Measurements from ENCODE around the gene GID8. TPM values are rescaled to one million over a fixed set of nuclear protein-coding genes. Genes with fewer than 3 reads are reported as not detected.

Gene GID8
- total and polyA plus RNA-seq, 2 of the 13 experiments (the other 11 are each of a cell fraction or from before 2014, with no cell fraction given) = 39.6 to 59.8 TPM

GRCh38 chr20:62921119-62921687 lies 16.7 kb upstream of the GID8 start (continued):
- peak; percentile 85 for TF ChIP-seq KAT7 (CRISPR knock-in tag; IDR thresholded peaks at IDR 0.05; ENCODE audit: borderline replicate concordance)
- peak; percentile 57; the same call in 1 of the 2 replicates for TF ChIP-seq PATZ1 (CRISPR knock-in tag; IDR thresholded peaks at IDR 0.05)
- no peak for TF ChIP-seq ZNF232 (CRISPR knock-in tag; IDR thresholded peaks at IDR 0.05; ENCODE audit: borderline replicate concordance)
- no peak for TF ChIP-seq ATRX (CRISPR knock-in tag; IDR thresholded peaks at IDR 0.05; ENCODE audit: borderline replicate concordance)
- no peak for TF ChIP-seq TGIF2 (CRISPR knock-in tag; IDR thresholded peaks at IDR 0.05)
- TF ChIP-seq ZSCAN20 (CRISPR knock-in tag; IDR thresholded peaks at IDR 0.05; ENCODE audit: borderline replicate concordance) = no peak
- no peak for TF ChIP-seq PHF20 (CRISPR knock-in tag; IDR thresholded peaks at IDR 0.05)
- no peak for TF ChIP-seq TAF1 (CRISPR knock-in tag; IDR thresholded peaks at IDR 0.05)
- peak; percentile 24; the same call in 1 of the 2 replicates for TF ChIP-seq KLF12 (CRISPR knock-in tag; IDR thresholded peaks at IDR 0.05; ENCODE audit: borderline replicate concordance)
- TF ChIP-seq NKX3-1 (CRISPR knock-in tag; IDR thresholded peaks at IDR 0.05) = no peak
- 0 out of 2 replicates have a peak, but pooled peaks have one; percentile 30 for TF ChIP-seq MYC (CRISPR knock-in tag; IDR thresholded peaks at IDR 0.05; ENCODE audit: borderline replicate concordance)
- peak; percentile 57; the same call in 1 of the 2 replicates for TF ChIP-seq ARID3A (IDR thresholded peaks at IDR 0.05; ENCODE audit: low read depth, low read length)
- no peak for TF ChIP-seq ZNF557 (CRISPR knock-in tag; IDR thresholded peaks at IDR 0.05)
- TF ChIP-seq NR0B2 (CRISPR knock-in tag; IDR thresholded peaks at IDR 0.05) = no peak
- no peak for TF ChIP-seq DR1 (CRISPR knock-in tag; IDR thresholded peaks at IDR 0.05)
- no peak; the same call in 1 of the 2 replicates for TF ChIP-seq SMAD1 (CRISPR knock-in tag; IDR thresholded peaks at IDR 0.05; ENCODE audit: borderline replicate concordance, low read depth)
- TF ChIP-seq SOX13 (IDR thresholded peaks at IDR 0.05) = no peak
- 0 out of 4 replicates have a peak, but pooled peaks of 1 of the 2 experiments have one; percentile 21 for TF ChIP-seq SOX13 (CRISPR knock-in tag; conservative IDR thresholded peaks at IDR 0.05 in 1 of 2, IDR thresholded peaks at IDR 0.05 in 1 of 2)
- peak; percentile 67 for TF ChIP-seq STAG1 (CRISPR knock-in tag; IDR thresholded peaks at IDR 0.05)
- no peak for TF ChIP-seq HNRNPK (IDR thresholded peaks at IDR 0.05; ENCODE audit: low read depth, low read length, poor library complexity, severe bottlenecking)
- no peak for TF ChIP-seq HNF1A (IDR thresholded peaks at IDR 0.05; ENCODE audit: low read depth)
- no peak for TF ChIP-seq HNF1A (CRISPR knock-in tag; IDR thresholded peaks at IDR 0.05; ENCODE audit: borderline replicate concordance)
